Right atrium auricular region (tissue), 2 donors: ENCODE results near the gene OR4C45. TPM values are rescaled to one million over a fixed set of nuclear protein-coding genes. Genes with fewer than 3 reads are reported as not detected.
"Not testable (repeated sequence)": the region's sequence is repeated elsewhere in the genome, so short reads cannot be mapped to it uniquely, and the experiment has no call there.

ENCODE experiments used
- DNase-seq: peaks from one replicate; pipeline ENCODE4 v3.0.0-alpha.2; 2019; ENCODE audit warnings: low spot score
- H3K27ac ChIP-seq, 2 donors: fragments of 200-600 bp; sonication (generic); 1 replicate in 1 of 2; 2 replicates in 1 of 2; pipeline ENCODE4 v1.5.1; 2016 to 2019
- H3K27me3 ChIP-seq, 2 donors: fragments of 200-600 bp; sonication (generic); one replicate each; pipeline versions ENCODE4 v1.5.1 to v1.6.0; 2017 to 2019
- H3K36me3 ChIP-seq: fragments of 200-600 bp; sonication (generic); one replicate; pipeline ENCODE4 v1.5.1; 2016
- H3K4me1 ChIP-seq, 2 donors: fragments of 200-600 bp; sonication (generic); one replicate each; pipeline versions ENCODE4 v1.5.1 to v1.6.0; 2017 to 2019
- H3K4me3 ChIP-seq, 2 donors: fragments of 200-600 bp; sonication (generic); 1 replicate in 1 of 2; 2 replicates in 1 of 2; pipeline ENCODE4 v1.5.1; 2017 to 2019; ENCODE audit warnings: mild to moderate bottlenecking in 1 of 2, moderate library complexity in 1 of 2
- H3K9me3 ChIP-seq, 2 donors: fragments of 200-600 bp; sonication (generic); one replicate each; pipeline ENCODE4 v1.5.1; 2019
- total RNA-seq, 2 donors: library from RNA; depleted of rRNA; stranded (reverse); fragments of >200 nt; gene quantifications; one replicate each; pipeline ENCODE4 v1.1.0, GENCODE V29; 2016
- TF ChIP-seq, protein P1 (sequence below), 2 donors: fragments of 200-600 bp; sonication (generic); IDR thresholded peaks; one replicate each; pipeline ENCODE4 v1.5.1; 2019; ENCODE audit warnings: antibody characterized with exemption in 2 of 2

Gene OR4C45
- total RNA-seq, 2 donors from 2014 or later: not detected

- DNase-seq: no peak
- no peak overlapping the region for H3K27ac ChIP-seq
- TF ChIP-seq, protein P1, sequence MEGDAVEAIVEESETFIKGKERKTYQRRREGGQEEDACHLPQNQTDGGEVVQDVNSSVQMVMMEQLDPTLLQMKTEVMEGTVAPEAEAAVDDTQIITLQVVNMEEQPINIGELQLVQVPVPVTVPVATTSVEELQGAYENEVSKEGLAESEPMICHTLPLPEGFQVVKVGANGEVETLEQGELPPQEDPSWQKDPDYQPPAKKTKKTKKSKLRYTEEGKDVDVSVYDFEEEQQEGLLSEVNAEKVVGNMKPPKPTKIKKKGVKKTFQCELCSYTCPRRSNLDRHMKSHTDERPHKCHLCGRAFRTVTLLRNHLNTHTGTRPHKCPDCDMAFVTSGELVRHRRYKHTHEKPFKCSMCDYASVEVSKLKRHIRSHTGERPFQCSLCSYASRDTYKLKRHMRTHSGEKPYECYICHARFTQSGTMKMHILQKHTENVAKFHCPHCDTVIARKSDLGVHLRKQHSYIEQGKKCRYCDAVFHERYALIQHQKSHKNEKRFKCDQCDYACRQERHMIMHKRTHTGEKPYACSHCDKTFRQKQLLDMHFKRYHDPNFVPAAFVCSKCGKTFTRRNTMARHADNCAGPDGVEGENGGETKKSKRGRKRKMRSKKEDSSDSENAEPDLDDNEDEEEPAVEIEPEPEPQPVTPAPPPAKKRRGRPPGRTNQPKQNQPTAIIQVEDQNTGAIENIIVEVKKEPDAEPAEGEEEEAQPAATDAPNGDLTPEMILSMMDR (IDR thresholded peaks at IDR 0.05): no peak
- H3K27me3 ChIP-seq: no peaks in the 10 kb centered on the region
- no peaks in the 10 kb centered on the region for H3K36me3 ChIP-seq
- H3K4me1 ChIP-seq: no peaks in the 10 kb centered on the region
- H3K9me3 ChIP-seq: no peaks in the 10 kb centered on the region
- no peak overlapping the region for H3K4me3 ChIP-seq
Measured at GRCh38 chr11:50075856-50076255, 43.2 kb downstream of the OR4C45 start.

- TF ChIP-seq, protein P1 (IDR thresholded peaks at IDR 0.05): no peak
- no peaks in the 10 kb centered on the region for H3K9me3 ChIP-seq
- no peak overlapping the region for H3K27ac ChIP-seq
- H3K4me3 ChIP-seq: no peak overlapping the region
- H3K4me1 ChIP-seq: no peaks in the 10 kb centered on the region
- no peak for DNase-seq
- H3K27me3 ChIP-seq: no peaks in the 10 kb centered on the region
- H3K36me3 ChIP-seq: no peaks in the 10 kb centered on the region
Measured at GRCh38 chr11:50077526-50077925, 44.9 kb downstream of the OR4C45 start.

DNA sequence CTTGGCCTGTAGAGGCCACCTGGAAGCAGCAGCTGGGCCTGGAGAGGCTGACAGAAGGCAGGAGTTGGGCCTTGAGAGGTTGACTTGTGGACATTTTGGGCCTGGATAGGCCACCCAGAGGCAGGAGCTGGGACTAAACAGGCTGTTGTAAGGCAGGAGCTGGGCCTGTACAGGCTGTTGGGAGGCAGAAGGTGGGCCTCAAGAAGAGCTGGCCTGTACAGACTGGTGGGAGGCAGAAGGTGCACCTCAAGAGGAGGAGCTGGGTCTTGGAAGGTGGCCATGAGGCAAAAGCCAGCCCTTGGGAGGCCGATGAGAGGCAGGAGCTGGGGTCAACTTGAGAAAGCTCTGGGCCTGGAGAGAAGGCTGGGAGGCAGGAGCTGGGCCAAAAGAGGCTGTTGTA, 45.3 kb downstream of the OR4C45 start:
- DNase-seq: no peak
- Histone ChIP-seq H3K27ac (no peak overlapping the region), H3K4me1 (no peaks in the 10 kb centered on the region), H3K4me3 (no peak overlapping the region), H3K36me3 (no peaks in the 10 kb centered on the region), H3K27me3 (no peaks in the 10 kb centered on the region), H3K9me3 (no peaks in the 10 kb centered on the region)
- TF ChIP-seq, protein P1 (IDR thresholded peaks at IDR 0.05): no peak

- H3K4me1 ChIP-seq, H3K9me3 ChIP-seq, DNase-seq, H3K36me3 ChIP-seq, H3K27ac ChIP-seq, H3K27me3 ChIP-seq, H3K4me3 ChIP-seq: not testable (repeated sequence)
Measured at GRCh38 chr11:50078946-50079345, 46.3 kb downstream of the OR4C45 start.

GRCh38 chr11:50080256-50080655, 47.6 kb downstream of the OR4C45 start:
- TF ChIP-seq, protein P1 (IDR thresholded peaks at IDR 0.05): no peak
- no peaks in the 10 kb centered on the region for H3K9me3 ChIP-seq
- H3K4me3 ChIP-seq: no peak overlapping the region

More at GRCh38 chr11:50080256-50080655, 47.6 kb downstream of the OR4C45 start:
- no peak overlapping the region for H3K27ac ChIP-seq
- DNase-seq: no peak
- H3K4me1 ChIP-seq: no peaks in the 10 kb centered on the region
- no peaks in the 10 kb centered on the region for H3K27me3 ChIP-seq
- H3K36me3 ChIP-seq: no peaks in the 10 kb centered on the region

Other genes starting within 250 kb of the OR4C45 start
- gene OR4C13, start 80.5 kb upstream of the OR4C45 start, total RNA-seq: not detected
- gene OR4C12, start 50.3 kb upstream of the OR4C45 start, total RNA-seq: not detected